HG02870 (cell line): ENCODE data around the gene TTC32.

Experiments used
- ATAC-seq: cut with Tn5 transposase; IDR thresholded peaks from one replicate; pipeline ENCODE4 v1.9.1; 2021; ENCODE audit warnings: mild to moderate bottlenecking, moderate library complexity; ENCODE audit not compliant: unreplicated experiment

TTC32 gene

GRCh38 chr2:19854596-19855541 lies 46.9 kb downstream of the TTC32 start:
- no peak for ATAC-seq

- ATAC-seq, result no peak
Observed at GRCh38 chr2:19851116-19851695, 50.6 kb downstream of the TTC32 start.

- ATAC-seq, result no peak
Observed at GRCh38 chr2:19850056-19851050, 51.4 kb downstream of the TTC32 start.

- no peak for ATAC-seq
Observed at GRCh38 chr2:19848952-19849351, 52.8 kb downstream of the TTC32 start.

DNA sequence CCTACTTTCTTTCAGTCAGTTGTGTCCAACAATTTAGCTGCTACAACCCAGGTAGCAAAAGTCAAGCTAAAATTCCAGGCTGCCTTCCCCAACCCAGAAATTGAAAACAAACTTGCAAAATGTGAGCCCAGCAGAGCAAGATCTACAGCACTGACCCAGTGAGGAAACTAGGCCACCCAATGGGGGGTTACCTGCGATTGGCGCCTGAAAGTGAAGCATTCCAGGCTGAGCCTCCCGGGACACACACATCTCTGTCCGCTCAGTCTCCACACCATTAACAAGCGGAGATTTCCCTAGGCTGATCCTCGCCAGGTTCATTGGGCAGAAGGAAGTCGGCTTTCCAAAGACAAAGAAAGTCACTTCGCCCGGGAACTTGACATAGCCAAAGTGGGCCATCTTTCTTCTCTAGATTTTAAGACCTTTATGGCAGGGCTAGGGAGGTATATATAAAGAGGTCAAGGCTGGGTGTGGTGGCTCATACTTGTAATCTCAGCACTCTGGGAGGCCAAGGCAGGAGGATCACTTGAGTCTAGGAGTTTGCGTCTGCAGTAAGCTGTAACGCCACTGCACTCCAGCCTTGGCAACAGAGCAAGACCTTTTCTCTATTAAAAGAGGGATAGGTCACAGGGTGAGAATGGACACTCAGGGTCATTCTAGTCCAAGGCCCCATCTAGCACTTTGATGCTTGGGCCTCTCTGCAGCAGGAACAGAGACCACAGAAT lies 53.6 kb downstream of the TTC32 start:
- no peak for ATAC-seq

DNA sequence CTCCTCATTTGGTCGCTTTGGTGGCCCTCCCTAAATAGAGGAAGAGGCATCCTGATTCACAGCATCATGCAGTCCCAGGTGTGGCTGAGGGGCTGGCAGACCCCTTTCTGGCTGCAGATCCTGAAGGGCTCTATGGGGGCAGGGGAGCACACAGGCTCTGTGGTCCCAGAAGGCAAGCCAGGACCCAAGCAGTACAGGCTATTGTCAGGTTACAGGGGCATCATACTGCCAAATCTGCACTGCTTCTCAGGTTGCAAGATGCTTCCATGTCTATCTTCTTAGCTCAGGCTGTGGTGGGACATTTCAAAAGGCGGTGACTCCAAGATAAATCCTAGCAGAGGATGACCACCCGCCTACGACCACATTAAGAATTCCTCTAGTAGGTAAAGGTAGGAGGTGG lies 54.3 kb downstream of the TTC32 start:
- ATAC-seq, result no peak
